ENCODE measurements around the gene POLR3GL.

DNA sequence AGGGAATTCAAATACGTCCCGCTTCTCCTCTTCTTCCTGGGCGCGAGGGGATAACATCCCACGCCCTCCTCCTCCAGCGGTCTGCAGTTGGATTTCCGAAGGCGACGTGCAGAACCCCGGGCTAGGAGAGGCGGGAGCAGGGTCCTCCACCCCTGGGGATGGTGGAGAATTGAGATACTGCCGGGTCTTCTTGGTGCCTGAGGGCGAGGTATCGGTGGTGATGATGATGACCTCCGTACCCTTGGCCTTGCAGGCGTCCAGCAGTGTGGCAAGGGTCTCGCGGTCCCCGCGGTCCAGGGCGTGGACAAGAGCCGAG is 3.4 kb upstream of the POLR3GL start:
- TF ChIP-seq, protein P1, sequence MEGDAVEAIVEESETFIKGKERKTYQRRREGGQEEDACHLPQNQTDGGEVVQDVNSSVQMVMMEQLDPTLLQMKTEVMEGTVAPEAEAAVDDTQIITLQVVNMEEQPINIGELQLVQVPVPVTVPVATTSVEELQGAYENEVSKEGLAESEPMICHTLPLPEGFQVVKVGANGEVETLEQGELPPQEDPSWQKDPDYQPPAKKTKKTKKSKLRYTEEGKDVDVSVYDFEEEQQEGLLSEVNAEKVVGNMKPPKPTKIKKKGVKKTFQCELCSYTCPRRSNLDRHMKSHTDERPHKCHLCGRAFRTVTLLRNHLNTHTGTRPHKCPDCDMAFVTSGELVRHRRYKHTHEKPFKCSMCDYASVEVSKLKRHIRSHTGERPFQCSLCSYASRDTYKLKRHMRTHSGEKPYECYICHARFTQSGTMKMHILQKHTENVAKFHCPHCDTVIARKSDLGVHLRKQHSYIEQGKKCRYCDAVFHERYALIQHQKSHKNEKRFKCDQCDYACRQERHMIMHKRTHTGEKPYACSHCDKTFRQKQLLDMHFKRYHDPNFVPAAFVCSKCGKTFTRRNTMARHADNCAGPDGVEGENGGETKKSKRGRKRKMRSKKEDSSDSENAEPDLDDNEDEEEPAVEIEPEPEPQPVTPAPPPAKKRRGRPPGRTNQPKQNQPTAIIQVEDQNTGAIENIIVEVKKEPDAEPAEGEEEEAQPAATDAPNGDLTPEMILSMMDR (IDR thresholded peaks at IDR 0.05) = no peak
- TF ChIP-seq POLR2A (IDR thresholded peaks at IDR 0.05) = no peak

Data from breast epithelium (tissue), 3 donors.